Measurements from ENCODE around the gene MYO7B. TPM values are rescaled to one million over a fixed set of nuclear protein-coding genes. Genes with fewer than 3 reads are reported as not detected.

Gene MYO7B
- total RNA-seq, 4 donors from 2014 or later, result 2.3 to 13.0 (median 4.8) TPM

DNA sequence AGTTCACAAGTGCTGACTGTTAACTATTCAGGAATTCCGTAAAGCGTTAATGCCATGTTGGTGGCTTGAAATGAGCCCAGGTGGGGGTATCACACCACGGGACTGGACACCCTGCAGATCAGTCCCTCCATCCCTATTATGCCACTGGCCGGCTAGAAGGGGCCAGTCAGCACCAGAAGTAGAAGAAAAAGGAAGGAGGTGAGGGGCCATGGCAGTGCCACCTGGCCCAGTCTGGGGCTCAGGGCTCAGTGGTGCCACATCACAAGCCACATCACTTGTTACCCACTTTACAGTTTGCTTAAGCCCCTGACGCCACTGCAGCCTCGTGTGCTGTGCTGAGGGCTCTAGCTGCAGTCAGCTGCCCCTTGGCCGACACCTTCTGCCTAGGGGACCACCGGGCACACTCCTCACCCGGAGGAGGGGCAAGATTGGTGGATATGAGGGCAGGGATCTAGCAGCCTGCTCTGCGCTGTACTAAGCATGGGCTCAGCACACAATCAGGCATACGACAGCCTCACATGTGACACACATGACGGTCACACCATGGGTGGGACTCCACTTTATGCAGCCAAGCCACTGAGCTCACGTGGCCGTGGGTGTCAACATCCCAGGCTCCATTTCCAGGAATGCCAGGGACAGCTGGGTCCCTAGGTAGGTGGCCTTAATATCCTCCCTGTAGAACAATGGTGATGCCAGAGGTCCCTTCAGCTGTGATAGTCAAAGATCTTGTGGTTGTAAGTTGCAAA is 136.2 kb downstream of the MYO7B start:
- no peak overlapping the region for H3K4me3 ChIP-seq (ENCODE audit: low read depth, poor library complexity, severe bottlenecking)
- intact Hi-C loops (cut with DNase I; ENCODE audit: low total_unique reads), result no loop called here
- no peak for TF ChIP-seq POLR2A (IDR thresholded peaks at IDR 0.05)
- TF ChIP-seq, protein P1, sequence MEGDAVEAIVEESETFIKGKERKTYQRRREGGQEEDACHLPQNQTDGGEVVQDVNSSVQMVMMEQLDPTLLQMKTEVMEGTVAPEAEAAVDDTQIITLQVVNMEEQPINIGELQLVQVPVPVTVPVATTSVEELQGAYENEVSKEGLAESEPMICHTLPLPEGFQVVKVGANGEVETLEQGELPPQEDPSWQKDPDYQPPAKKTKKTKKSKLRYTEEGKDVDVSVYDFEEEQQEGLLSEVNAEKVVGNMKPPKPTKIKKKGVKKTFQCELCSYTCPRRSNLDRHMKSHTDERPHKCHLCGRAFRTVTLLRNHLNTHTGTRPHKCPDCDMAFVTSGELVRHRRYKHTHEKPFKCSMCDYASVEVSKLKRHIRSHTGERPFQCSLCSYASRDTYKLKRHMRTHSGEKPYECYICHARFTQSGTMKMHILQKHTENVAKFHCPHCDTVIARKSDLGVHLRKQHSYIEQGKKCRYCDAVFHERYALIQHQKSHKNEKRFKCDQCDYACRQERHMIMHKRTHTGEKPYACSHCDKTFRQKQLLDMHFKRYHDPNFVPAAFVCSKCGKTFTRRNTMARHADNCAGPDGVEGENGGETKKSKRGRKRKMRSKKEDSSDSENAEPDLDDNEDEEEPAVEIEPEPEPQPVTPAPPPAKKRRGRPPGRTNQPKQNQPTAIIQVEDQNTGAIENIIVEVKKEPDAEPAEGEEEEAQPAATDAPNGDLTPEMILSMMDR (IDR thresholded peaks at IDR 0.05), result no peak
- WGBS, 2 donors, result 72 to 77% methylated on average over 14 of the region's 14 CpGs
- DNase-seq (ENCODE audit: low spot score in 2 of 2), result peak in 1 of 2 donors; percentile 90

DNA sequence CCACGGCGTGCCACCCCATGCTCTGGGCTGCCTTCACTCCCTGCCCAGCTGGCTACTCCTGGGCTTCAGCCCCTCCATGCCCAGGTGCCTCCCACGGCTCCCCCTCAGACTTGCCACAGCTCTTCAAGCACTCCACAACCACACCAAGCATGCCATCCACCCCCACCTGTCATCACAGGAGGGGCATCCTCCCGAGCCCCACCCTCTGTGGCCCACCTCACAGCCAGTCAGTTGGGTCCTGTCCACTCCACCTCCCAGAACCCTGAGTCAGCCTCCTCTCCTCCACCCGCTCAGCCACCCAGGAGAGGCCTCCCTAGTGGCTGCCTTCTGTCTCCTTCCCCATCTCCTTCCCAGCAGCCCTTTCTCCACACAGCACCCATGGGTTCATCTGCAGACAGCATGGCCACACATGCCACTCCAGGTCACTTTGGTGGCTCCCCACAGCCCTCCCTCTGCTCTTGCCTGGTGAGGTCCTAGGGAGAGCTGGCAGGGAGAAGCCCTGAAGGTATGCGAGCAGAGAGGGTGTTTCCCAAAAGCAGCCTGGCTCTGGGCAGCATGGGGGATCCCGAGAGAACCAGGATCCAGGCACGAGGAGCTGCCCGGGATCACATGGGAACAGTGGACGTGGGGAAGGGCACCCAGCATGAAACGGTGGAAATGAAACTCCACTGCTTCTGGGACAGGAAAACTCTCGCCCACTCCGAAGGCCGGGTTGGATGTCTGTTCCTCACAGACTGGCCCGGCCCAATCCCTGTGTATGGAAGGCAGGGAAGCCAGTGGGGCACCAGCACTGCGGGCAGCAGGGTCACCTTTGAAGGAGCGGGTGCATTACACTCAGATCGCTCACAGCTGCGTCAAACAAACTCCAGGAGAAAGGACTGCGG is 137.1 kb downstream of the MYO7B start:
- TF ChIP-seq POLR2A (IDR thresholded peaks at IDR 0.05), result no peak
- TF ChIP-seq, protein P1 (IDR thresholded peaks at IDR 0.05), result no peak
- 70 to 71% methylated on average over 20 of the region's 20 CpGs for WGBS, 2 donors
- H3K4me3 ChIP-seq (ENCODE audit: low read depth, poor library complexity, severe bottlenecking), result no peak overlapping the region
- intact Hi-C loops (cut with DNase I; ENCODE audit: low total_unique reads), result no loop called here
- peak in 1 of 2 donors; percentile 87 for DNase-seq (ENCODE audit: low spot score in 2 of 2)

DNA sequence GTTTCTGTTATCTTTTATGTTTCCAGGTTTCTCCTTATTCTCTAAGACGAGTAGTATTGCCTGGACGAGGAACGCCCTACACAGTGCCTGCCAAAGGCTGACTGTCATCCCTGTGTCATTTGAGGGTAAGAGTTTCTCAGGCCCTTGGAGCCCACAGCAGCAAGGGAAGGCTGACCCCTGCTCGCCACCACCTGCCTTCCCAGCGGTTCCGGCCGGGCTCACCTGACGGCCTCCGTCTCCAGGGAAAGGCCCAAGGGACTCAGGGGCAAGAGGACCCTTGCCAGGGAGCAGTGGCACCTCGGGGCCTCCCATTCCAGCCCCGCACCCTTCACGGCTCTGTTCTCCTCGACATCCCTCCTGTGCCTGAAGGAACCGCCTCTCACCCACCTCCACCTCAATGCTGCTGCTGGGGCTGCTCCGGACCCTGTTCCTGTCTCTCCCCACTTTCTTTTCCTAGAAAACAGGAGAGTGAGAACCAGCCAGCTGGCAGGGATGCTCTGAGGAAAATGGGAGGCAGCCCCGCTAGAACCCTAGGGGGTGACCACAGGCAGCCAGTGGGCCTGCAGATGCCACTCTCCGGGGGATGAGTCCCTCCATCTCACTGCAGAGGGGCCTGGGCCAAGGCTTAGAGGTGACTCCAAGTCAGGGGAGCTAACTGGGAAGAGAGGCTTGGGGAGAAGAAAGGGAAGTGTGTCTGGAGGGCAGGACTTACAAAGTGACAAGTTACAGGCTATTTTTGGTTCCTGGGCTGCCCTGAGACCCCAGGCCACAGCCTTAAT is 138.0 kb downstream of the MYO7B start:
- H3K4me3 ChIP-seq (ENCODE audit: low read depth, poor library complexity, severe bottlenecking), result no peak overlapping the region
- DNase-seq (ENCODE audit: low spot score in 2 of 2), result peak in 1 of 2 donors; percentile 88
- intact Hi-C loops (cut with DNase I; ENCODE audit: low total_unique reads), result no loop called here
- WGBS, 2 donors, result 61 to 64% methylated on average over 17 of the region's 17 CpGs
- TF ChIP-seq, protein P1 (IDR thresholded peaks at IDR 0.05), result no peak
- no peak for TF ChIP-seq POLR2A (IDR thresholded peaks at IDR 0.05)

DNA sequence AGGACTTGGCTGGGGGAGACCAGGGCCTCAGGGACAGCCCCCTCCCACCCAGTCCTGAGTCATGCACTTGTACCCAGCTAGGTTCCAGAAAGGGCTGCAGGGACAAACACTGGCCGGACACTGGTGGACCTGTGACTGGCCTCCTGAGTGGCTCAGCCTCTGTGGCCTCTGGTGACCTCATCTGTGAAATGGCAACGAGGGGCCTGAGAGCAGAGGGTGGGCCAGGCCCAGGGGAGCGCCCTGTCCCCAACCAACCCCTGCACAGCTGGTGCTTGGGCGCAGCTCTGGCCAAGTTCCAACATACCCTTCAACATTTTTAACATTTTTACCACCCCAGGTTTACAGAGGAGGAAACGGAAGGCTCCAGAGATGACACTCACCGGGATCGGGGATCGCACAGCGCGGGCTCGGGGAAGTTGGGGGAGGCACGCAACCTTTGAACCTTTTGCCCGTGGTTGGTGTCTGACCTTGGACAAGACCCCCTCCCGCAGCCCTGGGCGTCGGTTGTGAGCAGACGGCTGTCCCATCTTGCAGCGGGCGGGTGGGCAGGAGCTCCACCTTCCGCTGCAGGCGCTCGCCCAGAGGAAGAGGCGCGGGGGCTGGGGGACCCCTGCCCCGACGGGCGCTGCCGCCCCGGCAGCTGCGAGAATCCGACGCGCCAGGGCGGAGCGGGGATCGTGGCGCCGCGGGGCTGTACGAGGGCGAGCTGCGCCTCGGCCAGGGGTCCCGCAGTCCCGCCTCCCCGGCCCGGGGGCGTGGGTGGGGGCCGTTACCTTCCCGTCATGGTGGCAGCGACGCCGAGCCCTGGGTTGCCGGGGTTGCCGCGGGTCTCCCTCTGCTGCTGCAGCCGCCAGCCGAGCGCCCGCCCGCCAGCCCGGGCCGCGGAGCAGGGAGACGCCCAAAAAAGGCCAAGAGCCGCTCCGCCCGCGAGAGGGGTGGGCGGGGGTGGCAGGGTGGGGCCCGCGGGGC is 139.0 kb downstream of the MYO7B start:
- intact Hi-C loops (cut with DNase I; ENCODE audit: low total_unique reads), result no loop called here
- WGBS, 2 donors, result 7 to 24% methylated on average over 12 to 39 of the region's 72 CpGs
- peak in 1 of 2 donors; percentile 88 for DNase-seq (ENCODE audit: low spot score in 2 of 2)

More for the DNA sequence above, 139.0 kb downstream of the MYO7B start:
- peak overlapping the region; percentile 43 for H3K4me3 ChIP-seq (ENCODE audit: low read depth, poor library complexity, severe bottlenecking)
- TF ChIP-seq, protein P1 (IDR thresholded peaks at IDR 0.05), result no peak
- TF ChIP-seq POLR2A (IDR thresholded peaks at IDR 0.05), result no peak

Measured in lower leg skin (tissue), 4 donors.